Stimulated activated CD8-positive, alpha-beta memory T cell treated with anti-CD3 and anti-CD28 coated beads, Interleukin-4, amount 100 ng/mL, for 1 hour (primary cell): ENCODE data around the gene HPSE2.
A peak's percentile ranks its signal among the peaks of the same experiment; 100 is the strongest.

ENCODE experiments used
- DNase-seq, 2 donors: peaks; one replicate each; pipeline ENCODE4 v3.0.0-alpha.2; 2020; ENCODE audit warnings: low read depth in 2 of 2, low spot score in 1 of 2

HPSE2 gene

DNA sequence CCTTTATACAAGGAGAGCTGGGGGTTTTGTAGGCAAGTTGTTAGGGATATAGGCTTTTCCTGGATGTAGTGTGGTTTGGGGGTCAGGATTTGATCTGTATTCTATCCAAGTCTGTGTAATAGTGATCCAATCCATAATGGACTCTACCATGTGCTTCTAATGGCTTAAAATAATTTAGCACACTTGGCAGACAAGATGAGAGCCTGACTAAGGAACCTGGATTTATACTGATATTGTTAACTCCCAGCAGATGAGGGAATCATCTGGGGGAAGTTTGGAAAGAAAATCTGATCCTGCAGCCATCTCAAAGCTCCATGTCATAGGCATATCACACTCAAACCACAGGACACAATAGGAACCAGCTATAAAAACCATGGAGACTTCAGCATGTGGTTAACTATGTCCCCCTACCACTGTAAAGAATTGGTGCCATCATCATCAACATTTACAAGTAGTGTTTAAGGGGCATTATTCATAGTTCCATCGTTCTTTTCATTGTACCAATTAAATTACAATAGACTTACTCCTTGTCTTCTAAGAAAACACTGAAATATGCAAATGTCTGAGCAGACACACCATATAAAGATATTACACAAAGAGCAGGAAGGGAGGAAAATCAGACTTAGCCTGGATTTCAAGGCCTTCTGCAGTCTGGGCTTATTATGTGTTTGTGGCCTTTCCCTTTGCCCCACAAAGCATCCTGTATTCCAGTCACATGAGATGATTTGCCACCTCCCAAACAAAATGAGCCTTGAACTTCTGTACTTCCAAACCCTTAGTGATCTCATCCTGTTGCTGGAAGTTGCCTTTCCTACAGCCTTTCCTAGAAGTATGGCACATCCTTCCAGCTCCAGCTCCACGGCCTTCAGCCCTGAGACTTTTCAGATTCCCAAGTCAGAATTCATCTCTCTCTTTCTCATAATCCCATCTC is 766.4 kb downstream of the HPSE2 start:
- DNase-seq = no peak

DNA sequence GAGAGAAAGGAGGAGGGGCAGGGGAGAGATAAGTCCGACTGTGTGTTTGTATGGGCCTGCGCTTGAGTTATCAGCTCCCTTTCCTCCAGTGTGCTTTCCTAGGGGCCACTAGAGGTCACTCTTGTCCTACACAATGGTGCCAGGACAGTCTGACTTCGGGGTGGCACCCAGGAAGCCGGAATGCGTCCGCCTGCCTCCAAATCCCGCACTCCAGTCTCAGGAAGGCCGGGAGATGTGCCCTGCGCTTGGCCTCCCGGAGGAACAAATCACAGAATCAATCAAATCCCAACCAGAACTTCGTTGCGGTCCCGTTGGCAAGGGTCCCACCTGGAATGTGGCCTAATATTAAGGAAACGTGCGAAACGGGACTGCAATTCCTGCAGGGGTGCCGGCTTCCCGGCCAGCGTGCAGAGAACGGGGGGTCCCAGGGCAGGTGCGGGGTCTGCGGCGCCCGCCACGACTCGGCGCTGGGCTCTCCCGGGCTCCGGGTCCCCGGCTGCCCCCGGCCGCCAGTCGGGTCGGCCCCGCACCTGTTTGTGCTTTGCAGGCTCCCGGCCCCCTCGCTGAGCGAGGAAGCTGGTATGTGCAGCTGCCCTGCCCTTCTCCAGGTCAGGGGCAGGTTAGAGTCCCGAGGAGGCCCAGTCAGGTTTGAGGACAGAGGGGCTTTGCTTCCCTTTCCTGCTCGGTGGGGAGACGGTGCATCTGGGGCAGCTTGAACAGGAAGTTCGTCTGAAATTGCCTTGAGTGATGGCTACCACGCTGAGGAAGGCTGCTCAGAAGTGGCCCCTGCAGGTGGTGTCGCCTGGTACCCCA is 767.9 kb downstream of the HPSE2 start:
- peak in 1 of 2 donors; percentile 39 for DNase-seq

DNA sequence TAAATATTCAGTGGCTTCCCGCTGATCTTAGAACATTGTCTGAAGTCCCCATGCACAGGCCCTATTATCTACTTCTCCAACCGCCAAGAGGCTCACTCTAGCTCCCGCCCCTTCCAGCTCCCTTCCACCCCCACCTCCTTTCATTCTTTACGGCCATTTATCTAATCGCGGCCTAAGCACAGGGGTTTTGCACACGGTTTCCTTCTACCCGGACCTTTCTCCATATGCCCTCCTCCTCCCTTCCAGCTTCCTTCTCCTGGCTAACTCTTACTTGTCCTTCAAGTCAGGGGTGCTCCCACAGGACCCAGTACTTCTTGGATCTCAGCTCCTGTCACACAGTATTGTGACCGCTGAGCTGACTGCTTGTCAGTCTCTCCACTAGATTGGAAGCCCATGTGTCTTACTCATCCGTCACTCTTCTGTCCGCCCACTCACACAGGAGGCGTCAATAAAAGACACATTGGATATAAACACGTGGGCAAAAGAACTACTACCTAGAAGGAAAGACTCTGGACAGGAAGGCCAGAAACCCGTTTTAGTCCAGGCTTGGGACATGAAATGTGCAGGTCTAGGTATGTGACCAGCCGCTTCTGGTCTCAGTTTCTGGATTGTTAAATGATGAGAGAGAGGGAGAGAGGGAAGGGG is 768.7 kb downstream of the HPSE2 start:
- DNase-seq = no peak

DNA sequence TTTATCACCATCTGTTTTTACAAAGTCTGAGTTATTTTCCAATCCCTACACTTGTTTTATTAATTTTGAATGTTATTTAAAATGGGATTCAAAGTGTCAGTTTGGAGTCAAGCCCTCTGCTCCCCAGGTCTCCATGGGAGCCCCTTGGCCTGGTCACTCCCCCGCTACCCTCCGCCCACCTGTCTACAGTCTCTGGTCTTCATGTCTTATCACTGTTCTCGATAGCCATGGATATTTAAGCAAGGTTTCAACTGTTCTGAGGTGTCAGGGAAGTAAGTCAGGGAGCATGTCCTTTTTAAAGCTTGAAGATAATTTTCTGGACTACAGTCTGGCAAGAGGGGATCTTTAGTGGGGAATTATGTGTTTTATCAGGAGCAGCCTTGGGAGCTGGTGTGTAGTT is 769.8 kb downstream of the HPSE2 start:
- no peak for DNase-seq

DNA sequence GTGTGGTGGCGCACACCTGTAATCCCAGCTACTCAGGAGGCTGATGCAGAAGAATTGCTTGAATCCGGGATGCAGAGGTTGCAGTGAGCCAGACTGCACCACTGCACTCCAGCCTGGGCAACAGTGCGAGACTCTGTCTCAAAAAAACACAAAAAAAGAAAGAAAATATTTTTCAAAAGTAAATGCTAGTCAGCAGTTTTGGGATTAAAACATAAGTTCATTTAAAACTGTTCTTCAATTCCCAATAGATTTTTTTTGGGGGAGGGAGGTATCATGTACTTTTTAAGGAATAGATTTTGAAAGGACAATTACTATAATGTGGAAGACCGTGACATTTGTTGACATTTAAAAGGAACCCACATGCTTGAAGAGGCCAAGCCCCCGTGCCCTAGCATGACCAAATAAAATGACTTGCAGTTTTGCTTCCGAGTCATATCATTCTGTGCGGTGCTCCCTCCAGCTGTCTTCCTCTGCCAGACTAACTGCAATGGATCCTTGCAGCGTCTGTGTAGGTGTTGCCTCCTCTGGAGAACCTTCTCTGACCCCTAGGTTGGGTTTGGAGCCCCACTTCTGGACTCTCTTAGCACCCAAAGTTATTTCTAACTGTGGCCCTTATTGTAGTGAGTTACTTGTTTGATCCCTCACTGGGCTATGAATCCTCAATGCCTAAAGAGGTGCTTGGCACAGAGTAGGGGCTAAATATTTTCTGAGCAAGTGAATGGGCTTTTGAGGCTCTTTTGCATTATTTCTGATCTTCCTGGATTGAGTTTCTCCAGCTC is 771.5 kb downstream of the HPSE2 start:
- DNase-seq = no peak

DNA sequence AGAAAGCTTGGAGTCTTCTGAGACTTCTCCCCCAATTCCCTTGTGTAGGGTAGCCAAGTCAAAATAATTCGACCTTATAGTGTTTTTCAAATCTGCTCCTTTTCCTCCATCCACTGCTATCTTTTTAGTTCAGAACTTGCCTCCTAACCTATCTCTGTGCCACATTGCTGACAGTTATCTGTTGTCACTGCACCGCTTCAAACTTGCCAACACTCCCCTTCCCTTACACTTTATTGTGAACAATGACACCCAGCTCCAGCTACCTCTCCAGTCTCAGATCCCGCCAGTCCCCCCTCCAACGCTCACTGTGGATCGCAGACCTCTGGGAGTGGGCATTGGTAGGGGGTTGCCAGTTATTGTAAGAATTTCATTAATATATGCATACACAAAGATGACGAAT is 772.6 kb downstream of the HPSE2 start:
- no peak for DNase-seq

DNA sequence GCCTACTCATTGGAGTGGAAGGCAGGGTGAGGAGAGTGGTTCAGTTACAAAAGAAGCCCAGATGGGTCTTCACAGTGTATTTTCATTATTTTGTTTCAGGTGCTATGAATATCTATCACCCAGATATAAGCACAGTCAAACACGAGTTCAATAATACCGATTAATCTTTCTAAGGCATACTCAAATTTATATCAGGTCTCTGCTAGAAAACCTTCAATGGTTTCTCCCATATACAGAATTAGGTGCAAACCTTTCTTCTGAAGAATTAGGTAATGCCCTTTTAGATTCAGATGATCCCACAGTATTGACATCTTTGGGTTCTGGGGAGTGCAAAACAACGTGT is 774.2 kb downstream of the HPSE2 start:
- no peak for DNase-seq

DNA sequence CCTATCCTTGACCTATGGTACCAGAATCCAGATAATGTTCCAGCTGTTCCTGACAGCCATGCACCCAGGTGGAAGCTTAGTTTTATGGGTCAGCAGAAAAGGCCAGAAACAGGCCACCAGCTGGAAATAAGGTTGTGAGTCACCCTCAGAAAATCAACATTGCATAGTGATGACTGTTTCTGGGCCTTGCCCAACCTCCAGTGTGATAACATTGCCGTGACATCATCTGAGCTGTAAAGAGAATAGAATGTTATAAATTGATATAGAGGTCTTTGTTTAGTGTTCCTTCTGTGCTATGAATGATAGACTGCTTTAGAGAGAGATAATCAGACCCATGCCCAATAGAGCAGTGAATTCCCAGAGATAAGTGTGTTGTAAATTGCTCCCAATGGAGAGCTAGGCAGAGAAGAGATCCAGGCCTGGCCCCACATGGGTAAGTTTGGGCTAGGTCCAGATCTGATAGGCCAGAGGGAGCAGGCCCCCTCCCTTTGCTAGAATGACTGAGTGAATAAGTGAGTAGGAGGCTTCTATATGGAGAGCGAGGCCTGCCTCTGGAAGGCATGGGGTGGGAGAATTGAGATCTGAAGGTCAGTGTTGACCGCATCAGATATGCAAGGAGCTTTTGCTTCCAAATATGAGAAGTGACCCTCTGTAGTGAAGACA is 774.7 kb downstream of the HPSE2 start:
- DNase-seq = no peak

DNA sequence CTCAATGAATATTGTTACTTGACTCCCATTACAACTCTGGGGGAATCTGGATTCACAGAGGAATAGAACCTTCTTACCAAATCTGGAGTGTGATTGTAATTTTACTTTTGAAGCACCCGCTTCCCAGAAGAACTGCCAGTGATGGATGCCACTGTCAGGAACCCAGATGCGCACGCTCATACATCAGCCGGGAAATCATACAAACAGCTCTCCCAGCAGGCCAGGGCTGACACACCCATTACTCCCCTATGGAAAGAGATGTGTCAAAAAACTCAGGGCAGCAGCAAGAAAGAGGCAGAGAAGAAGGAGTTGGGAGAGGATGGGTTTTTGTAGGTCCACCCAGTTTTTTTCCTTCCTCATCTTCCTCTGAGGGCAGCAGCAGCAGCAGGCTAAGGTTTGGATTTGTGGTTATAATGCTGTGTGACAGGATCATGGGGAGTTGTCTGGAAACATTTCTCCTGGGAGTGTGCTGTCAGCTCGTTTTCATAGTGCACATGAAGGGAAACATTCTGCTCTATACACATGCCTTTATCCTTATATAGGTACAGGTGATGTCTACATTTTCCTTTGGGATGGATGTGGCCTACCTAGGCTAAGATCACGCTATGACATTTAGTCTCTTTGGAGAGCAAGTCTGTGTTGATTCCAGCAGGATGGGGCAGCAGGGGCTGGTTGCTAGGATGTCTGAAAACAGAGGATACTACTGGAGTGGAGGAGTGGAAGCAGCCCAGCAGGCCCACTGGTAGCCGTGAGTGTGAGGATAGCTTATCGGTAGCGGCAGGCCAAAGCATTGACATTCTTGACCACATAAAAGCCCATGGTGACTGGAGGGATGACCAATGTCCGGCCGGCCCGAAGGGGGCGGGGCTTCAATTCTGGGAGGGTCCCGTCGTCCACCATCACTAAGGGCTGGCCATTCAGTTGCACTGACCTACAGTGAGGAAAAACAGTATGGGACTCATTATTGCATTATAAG is 776.6 kb downstream of the HPSE2 start:
- DNase-seq = no peak

DNA sequence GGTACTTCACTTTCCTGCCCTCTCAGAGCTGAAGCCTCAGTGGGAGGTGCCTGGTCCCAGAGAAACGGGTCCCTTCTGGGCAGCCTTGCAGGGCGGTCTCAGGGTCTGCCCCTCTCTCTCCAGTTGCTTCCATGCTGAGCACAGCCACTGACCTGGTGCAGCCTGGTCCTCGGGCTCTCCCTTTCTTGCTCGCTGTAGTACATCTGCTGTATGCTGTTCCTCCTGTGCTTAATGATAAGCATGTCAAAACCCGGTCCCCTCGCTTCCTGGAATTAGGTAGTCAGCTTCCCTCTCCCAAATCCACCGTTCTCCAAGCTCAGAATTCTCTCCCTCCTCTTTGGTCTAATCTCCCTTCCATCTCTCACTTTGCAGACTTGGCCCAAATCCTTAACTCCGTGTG is 777.9 kb downstream of the HPSE2 start:
- no peak for DNase-seq

DNA sequence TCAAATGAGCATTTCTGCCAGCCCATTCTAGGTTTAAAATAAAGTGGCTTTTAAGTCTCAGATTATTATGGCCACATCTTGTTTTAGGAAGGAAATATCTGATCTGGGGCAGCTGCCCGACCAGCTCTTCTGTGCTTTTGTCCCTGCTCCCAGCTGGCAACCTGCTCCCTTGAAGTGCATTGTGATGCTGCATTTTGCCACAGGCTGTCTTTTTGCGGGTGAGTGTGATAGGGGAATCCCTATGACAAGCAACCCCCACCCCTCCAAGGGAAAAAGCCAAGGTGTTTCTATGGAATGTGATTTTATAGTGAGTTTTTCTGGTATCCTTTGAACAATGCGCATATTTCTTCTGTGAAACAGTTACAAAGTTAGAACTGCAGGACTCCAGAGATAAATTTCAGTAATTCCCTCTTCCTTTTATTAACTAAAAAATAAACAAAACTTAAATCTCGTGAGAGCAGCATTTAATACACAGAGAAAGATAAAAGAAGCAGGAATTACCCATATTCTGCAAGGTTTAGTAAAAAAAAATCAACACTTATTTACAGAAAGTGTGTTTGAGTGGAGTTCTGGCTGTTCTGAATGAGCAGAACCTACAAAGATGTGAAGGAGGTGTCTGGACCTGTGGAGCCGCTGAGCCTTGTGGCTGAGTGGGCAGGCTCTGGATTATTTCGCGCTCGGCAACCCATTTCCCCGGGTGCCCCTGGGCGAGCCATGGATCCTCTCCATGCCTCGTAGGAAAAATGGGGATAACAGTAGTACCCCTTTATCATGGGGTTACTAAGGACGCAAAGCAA is 778.8 kb downstream of the HPSE2 start:
- DNase-seq = no peak

DNA sequence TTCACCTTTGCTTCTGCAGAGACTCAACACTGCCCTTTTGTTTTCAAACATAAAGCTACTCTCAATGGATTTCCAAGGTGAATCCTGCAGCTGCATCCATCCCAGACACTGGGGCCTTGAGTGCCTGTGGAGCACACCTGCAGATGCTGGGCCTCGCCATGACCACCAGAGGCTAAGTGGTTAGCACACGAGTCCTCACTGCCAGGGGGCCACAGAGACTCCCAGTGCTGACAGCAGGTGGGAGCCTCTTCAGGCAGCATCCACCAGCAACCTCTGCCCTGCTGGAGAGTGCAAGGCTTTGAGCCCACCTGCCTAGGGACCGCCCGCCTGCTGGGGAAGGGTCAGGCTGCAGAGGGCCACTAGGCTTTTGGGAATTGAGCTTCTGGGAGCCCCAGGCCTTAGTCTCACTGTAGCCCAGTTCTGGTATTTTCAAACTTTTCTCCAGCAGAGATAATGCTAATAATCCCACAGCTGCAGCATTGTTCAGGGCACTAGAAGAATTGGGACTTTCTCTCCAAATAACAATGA is 779.5 kb downstream of the HPSE2 start:
- no peak for DNase-seq

DNA sequence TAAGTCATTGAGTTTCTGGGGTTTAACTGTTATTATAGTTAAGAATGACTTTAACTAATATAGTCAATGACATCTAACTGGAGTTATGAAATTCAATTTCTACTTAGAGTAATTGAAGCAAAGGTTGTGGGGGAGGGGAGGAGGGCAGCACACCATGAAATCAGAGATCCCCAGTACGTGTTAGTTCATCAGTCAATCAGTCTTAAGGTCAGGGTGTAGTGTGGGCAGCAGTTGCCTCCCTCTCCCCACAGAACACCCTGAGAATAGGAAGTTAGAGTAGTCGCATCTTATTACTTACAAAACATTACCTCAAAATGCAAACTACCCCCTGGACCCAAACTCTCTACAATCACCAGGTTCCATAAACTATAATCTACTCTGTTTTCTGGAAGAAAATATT is 781.9 kb downstream of the HPSE2 start:
- no peak for DNase-seq

DNA sequence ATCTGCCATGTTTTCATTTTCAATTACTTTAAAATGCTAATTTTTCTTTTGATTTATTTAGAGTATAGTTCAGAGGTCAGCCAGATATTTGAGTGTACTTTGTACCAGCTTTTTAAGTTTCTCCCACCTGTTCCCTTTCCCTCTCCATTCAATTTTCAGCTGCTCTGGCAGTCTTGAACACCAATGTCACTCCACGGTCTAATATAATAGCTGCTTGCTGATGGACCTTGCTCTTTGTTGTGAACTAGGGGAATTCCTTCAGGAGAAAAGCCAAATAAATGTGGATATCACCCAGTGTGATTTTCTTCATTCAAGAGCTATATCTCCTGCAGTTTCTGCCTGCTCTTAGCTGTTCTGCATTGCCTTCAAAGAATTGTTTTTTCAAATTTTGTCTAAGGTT is 785.0 kb downstream of the HPSE2 start:
- DNase-seq = no peak

DNA sequence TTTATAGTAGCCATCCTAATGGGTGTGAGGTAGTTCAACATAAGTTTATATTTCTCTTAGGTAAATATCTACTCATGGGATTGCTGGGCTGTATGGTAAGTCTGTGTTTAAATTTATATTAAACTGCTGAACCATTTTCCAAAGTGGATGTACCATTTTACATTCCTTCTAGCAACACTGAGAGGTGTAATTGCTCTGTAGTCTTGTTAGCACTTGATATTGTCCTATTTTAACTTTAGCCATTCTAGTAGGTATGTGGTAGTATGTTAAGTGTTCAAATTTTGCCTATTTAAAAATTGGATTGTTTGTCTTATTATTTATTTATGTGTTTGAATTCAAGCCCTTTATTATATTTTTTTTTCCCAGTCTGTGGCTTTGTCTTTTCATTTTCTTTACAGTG is 786.4 kb downstream of the HPSE2 start:
- DNase-seq = no peak

DNA sequence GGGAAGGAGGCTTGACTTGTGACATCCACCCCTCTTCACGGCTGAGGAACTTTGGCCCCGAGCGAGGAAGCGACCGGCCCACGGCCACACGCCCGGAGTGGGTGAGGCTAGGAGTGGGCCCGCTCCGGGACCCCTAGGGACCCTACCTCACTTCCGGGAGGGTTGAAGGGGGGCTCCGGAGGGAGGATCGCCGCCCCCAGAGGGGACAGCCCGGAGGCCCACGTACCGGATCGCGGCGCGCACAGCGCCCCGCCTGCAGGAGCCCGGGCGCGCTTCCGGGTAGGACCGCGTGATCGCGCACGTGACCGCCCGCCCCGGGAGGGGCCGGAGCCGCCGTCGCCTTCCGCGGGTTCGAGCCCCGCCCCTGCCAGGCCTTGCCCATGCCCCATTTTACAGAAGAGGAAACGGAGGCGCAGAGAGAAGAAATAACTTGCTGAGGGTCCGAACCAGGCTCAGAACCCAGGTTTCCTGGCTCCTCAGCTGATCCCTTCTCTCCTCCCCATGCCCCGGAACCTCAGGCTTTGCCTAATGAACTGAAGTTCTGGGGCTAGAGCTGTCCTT is 788.9 kb downstream of the HPSE2 start, which contains the start of gene HPS1:
Gene HPS1, minus strand, starts transcription at position 275 of the 561 bp plus-strand sequence. CDS start 3,695 bp downstream, outside the sequence.
- DNase-seq = peak; percentile 41 to 61

DNA sequence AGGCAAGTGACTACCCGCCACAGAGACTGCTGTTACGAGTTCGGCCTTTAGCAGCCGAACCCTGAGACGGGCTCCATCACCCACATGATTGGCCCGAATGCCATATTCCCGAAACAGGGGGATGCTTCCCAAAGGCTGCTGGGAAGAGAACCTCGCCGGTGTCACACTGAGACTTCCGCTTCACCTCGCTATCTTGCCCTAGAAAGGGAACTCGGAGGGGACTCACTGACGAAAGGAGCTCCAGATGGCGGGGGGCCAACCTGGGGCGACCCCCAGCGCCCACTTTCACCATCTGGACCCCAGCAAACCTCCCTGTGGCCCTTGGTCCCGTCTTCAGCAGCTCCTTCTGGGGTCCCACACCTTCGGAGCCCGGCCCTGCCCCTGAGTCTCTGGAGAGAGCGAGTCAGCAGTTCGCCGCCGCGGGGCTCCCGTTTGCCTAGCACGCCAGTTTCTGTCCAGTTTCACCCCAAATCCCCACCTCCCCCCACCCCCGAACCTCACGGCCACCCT is 789.4 kb downstream of the HPSE2 start:
- DNase-seq = no peak
